PFSK-1 (cell line): ENCODE results near the gene MCM5.
A peak's percentile ranks its signal among the peaks of the same experiment; 100 is the strongest.

Experiments used
- FOXP2 ChIP-seq: optimal IDR thresholded peaks from 2 replicates; pipeline ENCODE3; 2011; ENCODE audit warnings: borderline replicate concordance, control low read depth, inconsistent platforms; ENCODE audit not compliant: insufficient read depth; ENCODE audit errors: extremely low read length, extremely low read depth
- POLR2AphosphoS5 ChIP-seq: IDR thresholded peaks from 2 replicates; pipeline ENCODE4 v1.6.1; 2012; ENCODE audit warnings: low read depth, mild to moderate bottlenecking, control low read depth, low read length, moderate library complexity
- SIN3A ChIP-seq: IDR thresholded peaks from 2 replicates; pipeline ENCODE4 v1.6.1; 2012; ENCODE audit warnings: mild to moderate bottlenecking, low read length, moderate library complexity, borderline replicate concordance; ENCODE audit not compliant: insufficient read depth
- TAF1 ChIP-seq: IDR thresholded peaks from 2 replicates; pipeline ENCODE4 v1.6.1; 2012; ENCODE audit warnings: low read length, control low read depth, borderline replicate concordance; ENCODE audit not compliant: insufficient read depth
- TF ChIP-seq, protein P1 (sequence below), 2 experiments: IDR thresholded peaks; 2 replicates each; pipeline versions ENCODE4 v1.6.1 to v1.8.0; 2011 to 2012; ENCODE audit warnings: low read depth in 2 of 2, low read length in 2 of 2, control low read depth in 1 of 2, inconsistent platforms in 1 of 2, mild to moderate bottlenecking in 1 of 2, moderate library complexity in 1 of 2; ENCODE audit not compliant: insufficient read depth in 1 of 2

DNA sequence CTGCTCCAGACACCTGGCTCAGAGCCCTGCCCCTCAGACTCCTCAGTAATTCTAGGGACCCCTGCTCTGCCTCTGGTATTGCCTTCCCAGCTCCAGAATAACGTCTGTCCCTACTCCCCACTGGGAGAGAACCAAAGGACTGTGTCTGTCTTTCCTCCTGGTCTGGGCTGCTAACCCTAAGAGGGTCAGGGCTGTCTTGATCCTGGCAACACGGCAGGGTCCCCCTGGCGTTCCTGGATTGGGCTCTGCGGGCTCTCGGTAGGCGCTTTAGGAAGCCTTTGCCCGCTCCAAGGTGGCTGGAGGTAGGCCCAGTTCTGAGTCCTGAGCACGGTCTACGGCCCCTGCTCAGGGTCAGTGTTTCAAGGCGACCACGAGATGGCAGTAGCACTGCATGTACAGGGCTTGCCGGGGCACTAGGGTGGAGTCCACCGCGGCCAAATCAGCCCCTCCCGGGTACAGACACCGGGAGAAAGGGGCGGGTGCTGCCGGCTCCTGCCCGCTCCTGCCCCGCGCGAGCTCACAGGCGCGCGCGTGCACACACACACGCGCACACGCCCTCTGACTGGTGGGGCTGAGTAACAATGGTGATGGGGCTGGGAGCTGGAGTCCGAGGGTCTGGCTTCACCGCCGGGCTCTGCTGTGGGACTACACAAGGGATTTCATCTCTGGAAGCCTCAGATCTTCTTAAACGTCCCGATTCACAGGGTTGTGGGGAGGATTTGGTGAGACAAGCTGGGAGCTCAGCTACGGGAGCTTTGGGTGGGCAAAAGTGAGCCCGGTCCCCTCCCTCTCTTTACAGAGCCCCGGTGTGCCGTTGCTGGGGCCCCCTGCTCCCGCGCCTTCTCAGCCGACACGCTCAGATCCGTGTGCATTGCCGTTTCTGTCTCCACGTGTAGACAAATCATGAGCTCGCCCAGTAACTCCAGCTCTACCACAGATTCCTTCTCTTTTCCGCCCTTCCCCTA, 49.1 kb upstream of the MCM5 start:
- TF ChIP-seq SIN3A (0 out of 2 replicates have a peak, but pooled peaks have one; percentile 21), TAF1 (peak; percentile 64; the same call in 1 of the 2 replicates), FOXP2 (peak; percentile 72), POLR2AphosphoS5 (peak; percentile 79)
- TF ChIP-seq, protein P1, sequence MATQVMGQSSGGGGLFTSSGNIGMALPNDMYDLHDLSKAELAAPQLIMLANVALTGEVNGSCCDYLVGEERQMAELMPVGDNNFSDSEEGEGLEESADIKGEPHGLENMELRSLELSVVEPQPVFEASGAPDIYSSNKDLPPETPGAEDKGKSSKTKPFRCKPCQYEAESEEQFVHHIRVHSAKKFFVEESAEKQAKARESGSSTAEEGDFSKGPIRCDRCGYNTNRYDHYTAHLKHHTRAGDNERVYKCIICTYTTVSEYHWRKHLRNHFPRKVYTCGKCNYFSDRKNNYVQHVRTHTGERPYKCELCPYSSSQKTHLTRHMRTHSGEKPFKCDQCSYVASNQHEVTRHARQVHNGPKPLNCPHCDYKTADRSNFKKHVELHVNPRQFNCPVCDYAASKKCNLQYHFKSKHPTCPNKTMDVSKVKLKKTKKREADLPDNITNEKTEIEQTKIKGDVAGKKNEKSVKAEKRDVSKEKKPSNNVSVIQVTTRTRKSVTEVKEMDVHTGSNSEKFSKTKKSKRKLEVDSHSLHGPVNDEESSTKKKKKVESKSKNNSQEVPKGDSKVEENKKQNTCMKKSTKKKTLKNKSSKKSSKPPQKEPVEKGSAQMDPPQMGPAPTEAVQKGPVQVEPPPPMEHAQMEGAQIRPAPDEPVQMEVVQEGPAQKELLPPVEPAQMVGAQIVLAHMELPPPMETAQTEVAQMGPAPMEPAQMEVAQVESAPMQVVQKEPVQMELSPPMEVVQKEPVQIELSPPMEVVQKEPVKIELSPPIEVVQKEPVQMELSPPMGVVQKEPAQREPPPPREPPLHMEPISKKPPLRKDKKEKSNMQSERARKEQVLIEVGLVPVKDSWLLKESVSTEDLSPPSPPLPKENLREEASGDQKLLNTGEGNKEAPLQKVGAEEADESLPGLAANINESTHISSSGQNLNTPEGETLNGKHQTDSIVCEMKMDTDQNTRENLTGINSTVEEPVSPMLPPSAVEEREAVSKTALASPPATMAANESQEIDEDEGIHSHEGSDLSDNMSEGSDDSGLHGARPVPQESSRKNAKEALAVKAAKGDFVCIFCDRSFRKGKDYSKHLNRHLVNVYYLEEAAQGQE (IDR thresholded peaks at IDR 0.05; ENCODE audit: insufficient read depth in 1 of 2, low read depth in 2 of 2, low read length in 2 of 2): no peak; a peak in 1 of 4 replicates
